GM19099 (cell line): ENCODE data around the gene CCDC149.

Source experiments
- POLR2A ChIP-seq: IDR thresholded peaks from 3 replicates; pipeline ENCODE4 v1.6.1; 2011; ENCODE audit warnings: low read depth; ENCODE audit not compliant: insufficient read length; ENCODE audit errors: extremely low read depth

The CCDC149 gene

GRCh38 chr4:24771241-24771640, 141.6 kb downstream of the CCDC149 start:
- no peak for TF ChIP-seq POLR2A

- TF ChIP-seq POLR2A, result no peak
Observed at GRCh38 chr4:24770667-24771066, 142.2 kb downstream of the CCDC149 start.

DNA sequence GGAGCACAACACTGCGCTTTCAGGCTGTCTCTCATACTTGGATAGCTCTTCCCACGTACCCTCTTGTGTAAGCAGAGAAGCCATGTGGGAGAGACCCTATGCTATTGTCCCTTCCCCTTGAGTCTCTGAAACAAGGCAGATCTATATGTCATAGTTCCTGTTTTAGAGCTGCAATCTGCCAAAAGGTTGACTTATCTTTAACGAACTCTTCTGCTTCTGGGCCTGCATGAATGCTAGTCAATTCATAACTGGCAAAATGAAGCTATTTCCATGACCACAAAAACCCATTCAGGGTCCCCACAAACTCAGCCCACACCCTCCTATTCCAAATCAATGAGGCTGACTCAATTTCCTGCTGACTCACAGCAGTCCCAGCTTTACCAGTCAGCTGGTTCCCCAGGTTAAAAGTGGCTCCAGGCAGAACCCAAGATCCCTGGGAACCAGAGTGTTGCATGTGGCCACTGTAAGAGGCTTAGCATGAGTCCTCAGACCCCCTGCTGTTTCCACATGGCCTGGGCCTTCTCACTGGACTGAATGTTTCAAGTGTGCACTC, 142.7 kb downstream of the CCDC149 start:
- TF ChIP-seq POLR2A, result no peak

- TF ChIP-seq POLR2A, result no peak
Observed at GRCh38 chr4:24769571-24769970, 143.3 kb downstream of the CCDC149 start.

DNA sequence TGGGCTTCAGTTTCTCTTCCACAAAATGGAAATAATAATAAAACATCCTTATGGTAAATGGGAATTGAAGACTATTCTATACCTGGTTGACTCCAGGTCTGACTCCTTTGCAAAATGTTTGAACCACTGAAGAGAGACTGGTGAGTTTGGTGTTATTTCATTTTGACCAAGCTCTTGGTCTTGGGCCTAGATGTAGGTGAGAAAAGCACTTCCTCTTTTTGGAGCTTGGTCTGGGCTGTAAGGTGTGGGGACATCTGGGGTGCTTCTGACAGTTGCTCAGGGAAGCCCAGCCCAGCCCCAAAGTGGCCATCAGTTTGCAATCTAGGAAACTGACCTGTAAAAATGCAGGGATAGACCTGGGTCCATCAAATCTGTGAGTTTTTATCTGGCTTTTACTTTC, 144.2 kb downstream of the CCDC149 start:
- no peak for TF ChIP-seq POLR2A

- no peak for TF ChIP-seq POLR2A
Observed at GRCh38 chr4:24768006-24768405, 144.8 kb downstream of the CCDC149 start.

GRCh38 chr4:24765376-24765988, 147.4 kb downstream of the CCDC149 start:
- no peak for TF ChIP-seq POLR2A

GRCh38 chr4:24764345-24764744, 148.5 kb downstream of the CCDC149 start:
- no peak for TF ChIP-seq POLR2A

DNA sequence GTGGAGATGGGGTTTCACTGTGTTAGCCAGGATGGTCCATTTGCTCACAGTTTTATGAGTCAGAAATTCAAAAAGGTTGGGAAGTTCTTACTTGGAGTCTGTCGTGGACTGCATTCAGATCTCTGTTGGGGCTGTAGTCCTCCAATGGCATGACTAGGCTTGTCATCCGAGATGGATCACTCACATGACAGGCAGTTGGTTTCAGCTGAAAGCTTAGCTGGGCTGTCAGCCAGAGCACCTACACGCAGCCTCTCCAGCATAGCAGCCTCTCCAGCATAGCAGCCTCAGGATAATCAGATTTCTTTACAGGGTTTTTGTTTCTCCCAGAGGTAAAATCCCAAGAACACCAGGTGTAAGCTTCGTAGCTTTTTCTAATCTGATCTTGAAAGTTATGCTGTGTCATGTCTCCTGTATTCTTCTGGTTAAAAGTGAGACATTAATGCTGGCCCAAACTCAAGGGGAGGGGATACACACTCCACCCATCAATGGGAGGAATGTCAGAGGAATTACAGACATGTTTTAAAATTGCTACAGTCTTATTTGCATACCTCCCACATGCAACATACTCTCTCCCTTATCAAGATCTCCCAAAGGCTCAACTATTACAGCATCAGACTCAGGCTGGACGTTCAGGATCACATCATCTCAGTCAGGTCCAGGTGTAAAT, 149.1 kb downstream of the CCDC149 start:
- TF ChIP-seq POLR2A, result no peak
